Measurements from ENCODE around the gene PTTG1IP. TPM values are rescaled to one million over a fixed set of nuclear protein-coding genes. Genes with fewer than 3 reads are reported as not detected.

PTTG1IP gene
- total RNA-seq, 4 donors from 2014 or later = 108 to 202 (median 146) TPM

DNA sequence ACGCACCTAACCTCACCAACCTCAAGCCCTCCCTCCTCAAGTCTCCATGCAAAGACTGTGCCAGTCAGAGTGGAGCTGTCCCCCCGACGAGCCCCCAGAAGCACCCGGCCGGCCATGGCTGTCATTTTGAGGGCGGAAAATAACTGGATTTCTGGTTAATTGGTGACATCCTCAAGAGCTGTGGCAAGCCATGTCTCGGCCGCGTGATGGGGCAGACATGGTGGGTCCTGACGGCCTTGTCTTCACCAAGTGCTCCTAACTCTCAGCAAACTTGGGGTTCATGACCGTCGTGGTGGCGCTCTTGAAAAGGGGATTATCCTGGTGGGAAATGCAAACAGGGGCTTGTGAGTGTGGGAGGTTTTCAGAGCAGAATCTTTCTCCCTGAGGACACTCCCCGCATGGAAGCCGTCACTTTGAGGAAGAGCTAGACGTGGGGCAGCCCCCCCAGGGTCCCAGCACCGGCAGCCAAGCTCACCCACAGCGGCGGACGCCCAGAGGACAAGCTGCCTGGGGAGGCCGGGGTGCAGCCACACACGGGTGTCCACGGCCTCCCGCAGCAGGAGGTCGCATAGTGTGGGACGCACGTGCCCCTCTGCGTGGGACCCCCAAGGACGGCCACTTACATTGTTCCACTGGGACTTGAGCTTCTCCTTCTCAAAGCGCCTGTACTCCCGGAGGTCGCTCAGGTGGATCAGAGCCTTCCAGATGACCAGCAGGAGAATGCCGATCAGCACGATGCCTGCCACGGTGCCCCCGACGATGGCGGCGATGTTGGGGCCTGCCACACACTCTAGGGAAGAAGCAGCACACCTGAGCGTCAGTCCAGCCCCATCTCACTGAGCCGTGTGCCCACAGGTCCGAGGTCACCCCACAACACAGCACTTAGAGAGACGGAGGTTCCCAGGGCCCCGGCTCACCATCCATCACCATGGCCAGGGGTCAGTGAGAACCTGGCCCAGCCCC, 12.9 kb upstream of the PTTG1IP start:
- intact Hi-C loops (cut with DNase I; ENCODE audit: low total_unique reads) = no loop called here
- Histone ChIP-seq H3K36me3 (no peaks in the 10 kb centered on the region), H3K27ac (no peak overlapping the region), H3K9me3 (no peaks in the 10 kb centered on the region), H3K4me1 (no peaks in the 10 kb centered on the region), H3K4me3 (no peak overlapping the region), H3K27me3 (no peaks in the 10 kb centered on the region)
- TF ChIP-seq POLR2A (IDR thresholded peaks at IDR 0.05) = no peak
- TF ChIP-seq, protein P1, sequence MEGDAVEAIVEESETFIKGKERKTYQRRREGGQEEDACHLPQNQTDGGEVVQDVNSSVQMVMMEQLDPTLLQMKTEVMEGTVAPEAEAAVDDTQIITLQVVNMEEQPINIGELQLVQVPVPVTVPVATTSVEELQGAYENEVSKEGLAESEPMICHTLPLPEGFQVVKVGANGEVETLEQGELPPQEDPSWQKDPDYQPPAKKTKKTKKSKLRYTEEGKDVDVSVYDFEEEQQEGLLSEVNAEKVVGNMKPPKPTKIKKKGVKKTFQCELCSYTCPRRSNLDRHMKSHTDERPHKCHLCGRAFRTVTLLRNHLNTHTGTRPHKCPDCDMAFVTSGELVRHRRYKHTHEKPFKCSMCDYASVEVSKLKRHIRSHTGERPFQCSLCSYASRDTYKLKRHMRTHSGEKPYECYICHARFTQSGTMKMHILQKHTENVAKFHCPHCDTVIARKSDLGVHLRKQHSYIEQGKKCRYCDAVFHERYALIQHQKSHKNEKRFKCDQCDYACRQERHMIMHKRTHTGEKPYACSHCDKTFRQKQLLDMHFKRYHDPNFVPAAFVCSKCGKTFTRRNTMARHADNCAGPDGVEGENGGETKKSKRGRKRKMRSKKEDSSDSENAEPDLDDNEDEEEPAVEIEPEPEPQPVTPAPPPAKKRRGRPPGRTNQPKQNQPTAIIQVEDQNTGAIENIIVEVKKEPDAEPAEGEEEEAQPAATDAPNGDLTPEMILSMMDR (IDR thresholded peaks at IDR 0.05) = no peak
- no peak for DNase-seq

DNA sequence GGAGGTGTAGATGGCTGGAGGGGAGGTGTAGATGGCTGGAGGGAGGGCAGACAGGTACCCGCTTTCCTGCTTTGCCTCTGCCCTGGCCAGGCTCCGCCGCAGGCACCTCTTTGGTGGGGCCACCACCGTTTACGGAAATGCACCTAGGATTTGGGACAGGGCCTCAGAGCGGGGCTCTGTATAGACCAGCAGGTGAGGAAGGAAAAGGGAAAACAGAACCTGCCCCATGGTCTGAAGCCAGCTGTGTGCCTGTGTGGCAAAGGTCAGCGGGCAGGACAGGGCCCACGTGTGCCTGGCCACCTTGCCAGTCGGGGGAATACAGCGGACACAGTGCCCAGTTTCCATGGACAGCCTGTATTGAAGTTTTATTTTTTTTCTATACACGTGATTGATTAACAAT, 12.1 kb upstream of the PTTG1IP start:
- intact Hi-C loops (cut with DNase I; ENCODE audit: low total_unique reads) = no loop called here
- no peak for DNase-seq
- TF ChIP-seq POLR2A (IDR thresholded peaks at IDR 0.05) = no peak
- TF ChIP-seq, protein P1 (IDR thresholded peaks at IDR 0.05) = no peak

DNA sequence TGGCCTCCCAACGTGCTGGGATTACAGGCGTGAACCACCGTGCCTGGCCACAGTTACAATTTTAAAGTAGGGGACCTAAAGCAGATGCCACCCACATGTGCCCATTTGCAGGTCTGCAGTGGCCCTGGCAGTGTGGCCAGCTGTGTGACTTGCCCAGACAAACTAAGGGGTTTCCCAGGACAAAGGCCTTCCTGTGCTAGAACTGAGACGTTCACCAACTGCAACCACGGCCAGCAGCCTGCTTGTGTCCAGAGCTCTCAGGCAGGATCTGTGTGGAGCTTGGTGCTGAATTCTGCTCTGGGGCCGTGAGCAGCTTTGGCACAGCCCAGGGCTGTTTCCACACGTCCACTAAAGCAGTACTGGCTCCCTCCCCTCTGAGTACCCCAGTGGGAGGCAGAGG, 10.6 kb upstream of the PTTG1IP start:
- Histone ChIP-seq H3K27ac (no peak overlapping the region), H3K4me1 (no peaks in the 10 kb centered on the region), H3K9me3 (no peaks in the 10 kb centered on the region), H3K27me3 (no peaks in the 10 kb centered on the region), H3K4me3 (no peak overlapping the region), H3K36me3 (no peaks in the 10 kb centered on the region)
- intact Hi-C loops (cut with DNase I; ENCODE audit: low total_unique reads) = no loop called here
- TF ChIP-seq POLR2A (IDR thresholded peaks at IDR 0.05) = no peak
- TF ChIP-seq, protein P1 (IDR thresholded peaks at IDR 0.05) = no peak
- DNase-seq = no peak

More for the DNA sequence above, 12.1 kb upstream of the PTTG1IP start:
- Histone ChIP-seq H3K36me3 (no peaks in the 10 kb centered on the region), H3K4me3 (no peak overlapping the region), H3K27me3 (no peaks in the 10 kb centered on the region), H3K9me3 (no peaks in the 10 kb centered on the region), H3K27ac (no peak overlapping the region), H3K4me1 (no peaks in the 10 kb centered on the region)

DNA sequence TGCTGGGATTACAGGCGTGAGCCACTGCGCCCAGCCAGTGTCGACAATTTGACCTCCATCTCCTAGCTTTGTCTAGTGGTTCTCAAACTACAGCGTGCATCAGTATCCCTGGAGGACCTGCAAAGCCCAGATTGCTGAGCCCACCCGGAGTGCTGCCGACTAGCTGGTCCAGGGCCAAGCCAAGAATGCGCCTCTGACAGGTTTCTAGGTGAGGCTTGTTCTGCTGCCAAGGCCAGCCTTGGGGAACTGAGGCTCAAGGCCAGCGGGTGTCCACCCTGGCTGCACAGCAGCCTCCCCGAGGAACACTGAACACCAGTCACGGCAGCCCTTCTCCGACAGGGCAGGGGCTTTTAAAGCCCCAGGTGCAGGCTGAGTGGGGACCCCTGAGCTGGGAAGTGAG, 9.8 kb upstream of the PTTG1IP start:
- H3K27ac ChIP-seq = no peak overlapping the region
- TF ChIP-seq, protein P1 (IDR thresholded peaks at IDR 0.05) = no peak
- TF ChIP-seq POLR2A (IDR thresholded peaks at IDR 0.05) = no peak
- no peaks in the 10 kb centered on the region for H3K36me3 ChIP-seq
- H3K4me1 ChIP-seq = no peaks in the 10 kb centered on the region
- DNase-seq = no peak
- no peak overlapping the region for H3K4me3 ChIP-seq
- H3K27me3 ChIP-seq = no peaks in the 10 kb centered on the region
- intact Hi-C loops (cut with DNase I; ENCODE audit: low total_unique reads) = no loop called here
- H3K9me3 ChIP-seq = no peaks in the 10 kb centered on the region

DNA sequence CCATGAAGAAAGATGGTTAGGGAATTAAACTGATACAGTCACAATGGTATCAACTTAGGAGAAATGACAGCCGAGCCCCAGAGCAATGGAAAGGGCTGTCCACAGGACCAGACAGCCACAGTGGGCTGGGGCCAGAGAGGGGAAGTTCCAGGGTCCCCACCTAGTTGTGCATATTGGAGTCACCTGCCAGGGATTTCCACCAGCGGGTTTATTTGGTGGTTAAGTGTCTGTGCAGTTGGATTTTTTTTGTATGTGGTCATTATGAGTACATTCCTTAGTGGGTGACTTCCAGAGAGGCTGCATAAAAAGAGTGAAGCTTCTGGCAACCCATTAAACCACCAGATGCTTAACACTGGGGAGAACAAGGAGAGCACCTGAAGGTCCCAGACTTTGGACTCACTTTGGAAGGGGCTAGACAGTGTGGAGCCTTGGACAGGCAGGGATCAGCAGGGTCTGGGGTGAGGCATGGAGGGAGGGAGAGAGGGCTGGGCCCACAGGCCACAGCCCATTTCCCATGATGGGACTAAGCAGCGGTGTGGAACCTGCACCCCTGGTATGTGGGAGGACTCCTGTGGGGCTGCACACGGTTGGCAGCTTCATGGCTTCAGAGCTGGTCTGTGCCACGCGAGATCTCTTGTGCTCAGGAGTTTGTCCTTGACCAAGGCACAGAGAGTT, 7.8 kb upstream of the PTTG1IP start:
- Histone ChIP-seq H3K4me3 (no peak overlapping the region), H3K27me3 (no peaks in the 10 kb centered on the region), H3K9me3 (no peaks in the 10 kb centered on the region), H3K36me3 (no peaks in the 10 kb centered on the region), H3K4me1 (no peaks in the 10 kb centered on the region), H3K27ac (peak overlapping the region in 1 of 2 donors; percentile 25)
- DNase-seq = no peak
- TF ChIP-seq POLR2A (IDR thresholded peaks at IDR 0.05) = no peak
- TF ChIP-seq, protein P1 (IDR thresholded peaks at IDR 0.05) = no peak
- intact Hi-C loops (cut with DNase I; ENCODE audit: low total_unique reads) = no loop called here

Data from uterus (tissue), 4 donors.